HCT116 (cell line): ENCODE data around the gene C17orf67. TPM values are rescaled to one million over a fixed set of nuclear protein-coding genes. Genes with fewer than 3 reads are reported as not detected.

ENCODE experiments used
- ATAC-seq: fragments of 200-7000 bp; cut with Tn5 transposase; 2 replicates; pipeline ENCODE4 v1.9.1; 2020; ENCODE audit warnings: mild to moderate bottlenecking, moderate library complexity
- BruUV-seq: library from RNA; stranded (reverse); fragments of 400-500 nt; replicated peaks from 2 replicates; lab custom pipeline; 2021; lab: Mats Ljungman, UMichigan
- CTCF ChIA-PET: fragments of 300-600 bp; sonication (Branson Sonifier 250); formaldehyde crosslinking; loops from one replicate; lab custom pipeline; 2021; ENCODE audit warnings: antibody characterized with exemption; lab: Charles Lee
- POLR2A ChIA-PET: fragments of 300-600, 350-600 bp; sonication (Branson Sonifier 250); formaldehyde crosslinking; loops from one replicate; lab custom pipeline; 2021; ENCODE audit warnings: antibody characterized with exemption; lab: Charles Lee
- RAD21 ChIA-PET, 2 experiments: fragments of 300-600 bp; sonication (Branson Sonifier 250); formaldehyde crosslinking; loops; one replicate each; lab custom pipeline; 2023; ENCODE audit warnings: low total read pairs in 2 of 2; ENCODE audit not compliant: uncharacterized antibody in 2 of 2, unreplicated experiment in 2 of 2, low non-redundant PET in 1 of 2; lab: Charles Lee
- DNase-seq: peaks from one replicate; pipeline ENCODE4 v3.0.0-alpha.2; 2010; ENCODE audit warnings: low read depth, low spot score
- H2AFZ ChIP-seq: fragments of 200-600 bp; shearing (Covaris generic), sonication (generic); 2 replicates; pipeline ENCODE4 v1.6.1; 2017; ENCODE audit warnings: low read depth, mixed run types, mixed read lengths, antibody characterized with exemption, low read length; ENCODE audit not compliant: poor library complexity, severe bottlenecking
- H3K27ac ChIP-seq: 2 replicates; pipeline ENCODE4 v1.5.1; 2012; ENCODE audit warnings: low read depth, low read length
- H3K27me3 ChIP-seq: fragments of 200-600 bp; sonication (generic); 2 replicates; pipeline ENCODE4 v1.6.1; 2016; ENCODE audit warnings: mixed run types, low read length, mixed read lengths; ENCODE audit not compliant: insufficient read depth
- H3K36me3 ChIP-seq, 2 experiments: fragments of 200-500 bp in 1 of 2; fragments of 200-600 bp in 1 of 2; sonication (Bioruptor generic) in 1 of 2; sonication (generic) in 1 of 2; 2 replicates each; pipeline versions ENCODE4 v1.5.1 to v1.6.1; 2014 to 2016; ENCODE audit warnings: low read length in 2 of 2, inconsistent platforms in 1 of 2, mixed read lengths in 1 of 2, mixed run types in 1 of 2; ENCODE audit not compliant: insufficient read depth in 2 of 2, control insufficient read depth in 1 of 2
- H3K4me1 ChIP-seq, 2 experiments: fragments of 200-600 bp in 1 of 2; sonication (generic) in 1 of 2; 2 replicates each; pipeline versions ENCODE4 v1.5.1 to v1.6.1; 2012 to 2017; ENCODE audit warnings: low read length in 2 of 2, inconsistent platforms in 1 of 2, mild to moderate bottlenecking in 1 of 2, mixed read lengths in 1 of 2, mixed run types in 1 of 2, moderate library complexity in 1 of 2; ENCODE audit not compliant: insufficient read depth in 2 of 2, control insufficient read depth in 1 of 2
- H3K4me2 ChIP-seq: fragments of 200-600 bp; sonication (generic); 2 replicates; pipeline ENCODE4 v1.6.1; 2017; ENCODE audit warnings: mixed run types, low read length, mixed read lengths
- H3K4me3 ChIP-seq, 2 experiments: fragments of 200-600 bp in 1 of 2; sonication (generic) in 1 of 2; replicated peaks in 1 of 2; 2 replicates each; pipeline ENCODE4 v1.5.1; 2011 to 2016; ENCODE audit warnings: low read length in 2 of 2, control low read depth in 1 of 2, low read depth in 1 of 2, mild to moderate bottlenecking in 1 of 2, mixed read lengths in 1 of 2, mixed run types in 1 of 2
- H3K79me2 ChIP-seq: fragments of 200-600 bp; sonication (generic); 2 replicates; pipeline ENCODE4 v1.6.1; 2017; ENCODE audit warnings: mild to moderate bottlenecking, mixed run types, low read length, moderate library complexity, mixed read lengths; ENCODE audit not compliant: insufficient read depth
- H3K9ac ChIP-seq: fragments of 200-600 bp; sonication (generic); 2 replicates; pipeline ENCODE4 v1.6.1; 2016; ENCODE audit warnings: low read length, mixed read lengths
- H3K9me2 ChIP-seq: fragments of 200-600 bp; sonication (generic), shearing (Covaris generic); 2 replicates; pipeline ENCODE4 v1.6.1; 2017; ENCODE audit warnings: mixed run types, mild to moderate bottlenecking, moderate library complexity; ENCODE audit not compliant: insufficient read depth
- H3K9me3 ChIP-seq, 2 experiments: fragments of 200-500 bp in 1 of 2; fragments of 200-600 bp in 1 of 2; sonication (Bioruptor generic) in 1 of 2; sonication (generic) in 1 of 2; 2 replicates each; pipeline ENCODE4 v1.6.1; 2014 to 2017; ENCODE audit warnings: low read length in 2 of 2, mixed read lengths in 2 of 2, inconsistent platforms in 1 of 2, low read depth in 1 of 2, mild to moderate bottlenecking in 1 of 2, mixed run types in 1 of 2, moderate library complexity in 1 of 2; ENCODE audit not compliant: control insufficient read depth in 1 of 2, insufficient read depth in 1 of 2
- H4K20me1 ChIP-seq: fragments of 200-600 bp; sonication (generic), shearing (Covaris generic); 2 replicates; pipeline ENCODE4 v1.6.1; 2017; ENCODE audit warnings: mixed run types, mild to moderate bottlenecking, moderate library complexity; ENCODE audit not compliant: insufficient read depth
- ATF3 ChIP-seq: IDR thresholded peaks from 2 replicates; pipeline ENCODE4 v1.6.1; 2012
- EZH2 ChIP-seq: fragments of 200-600 bp; sonication (generic); IDR thresholded peaks from 2 replicates; pipeline ENCODE4 v1.6.1; 2017; ENCODE audit warnings: antibody characterized with exemption, mixed run types
- EZH2phosphoT487 ChIP-seq: fragments of 200-600 bp; IDR thresholded peaks from 2 replicates; pipeline ENCODE4 v1.6.1; 2018; ENCODE audit warnings: antibody characterized with exemption, borderline replicate concordance
- FOSL1 ChIP-seq: IDR thresholded peaks from 2 replicates; pipeline ENCODE4 v1.6.1; 2012; ENCODE audit warnings: low read depth
- JUND ChIP-seq: IDR thresholded peaks from 2 replicates; pipeline ENCODE4 v1.6.1; 2012
- POLR2A ChIP-seq: IDR thresholded peaks from 2 replicates; pipeline ENCODE4 v1.7.0; 2011; ENCODE audit warnings: borderline replicate concordance; ENCODE audit not compliant: insufficient read depth, insufficient read length; ENCODE audit errors: extremely low read depth
- POLR2AphosphoS5 ChIP-seq: IDR thresholded peaks from 2 replicates; pipeline ENCODE4 v1.6.1; 2011; ENCODE audit warnings: mild to moderate bottlenecking, low read depth, low read length, moderate library complexity
- YY1 ChIP-seq: IDR thresholded peaks from 2 replicates; pipeline ENCODE4 v1.6.1; 2011; ENCODE audit warnings: low read length, low read depth, moderate library complexity, mild to moderate bottlenecking; ENCODE audit not compliant: insufficient replicate concordance; ENCODE audit errors: extremely low read depth
- intact Hi-C: fragments of 100-400 bp; cut with micrococcal nuclease; formaldehyde crosslinking; loops from 2 replicates; pipeline ENCODE4 v1.10.0; 2022
- total RNA-seq: library from RNA; stranded (reverse); gene quantifications from one replicate; pipeline ENCODE4 v1.2.1, GENCODE V29; 2021; ENCODE audit not compliant: unreplicated experiment
- TF ChIP-seq, protein P1 (sequence below): IDR thresholded peaks from 2 replicates; pipeline ENCODE4 v1.6.1; 2012; ENCODE audit warnings: low read depth

The C17orf67 gene
- total RNA-seq, 1 experiment from 2014 or later: 0.84 TPM

DNA sequence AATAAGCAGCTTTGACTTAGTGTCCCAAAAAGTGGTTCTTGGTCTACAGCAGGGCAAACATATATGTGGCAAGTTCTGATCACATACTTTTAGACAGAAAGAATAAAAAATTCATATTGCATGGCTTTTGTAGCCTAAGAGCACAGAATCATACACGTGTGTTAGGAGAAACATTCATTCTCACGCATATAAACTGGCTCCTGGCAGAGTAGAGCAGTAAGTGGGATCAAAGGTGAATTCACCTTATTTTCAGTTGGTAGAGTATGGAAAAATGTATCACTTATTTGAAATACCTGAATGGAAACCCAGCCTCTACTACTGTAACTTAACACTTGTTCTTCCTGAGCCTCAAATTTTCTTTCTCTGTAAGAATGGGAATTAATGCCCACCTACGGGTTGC lies 35.0 kb upstream of the C17orf67 start:
- H4K20me1 ChIP-seq: no peaks in the 10 kb centered on the region
- H2AFZ ChIP-seq: no peak overlapping the region
- ATAC-seq (no peak), DNase-seq (no peak)
- BruUV-seq: no TSS peak
- ChIA-PET POLR2A (no interaction called here), CTCF (no interaction called here), RAD21 (no interaction called here)
- no peak overlapping the region for H3K4me3 ChIP-seq
- no peak overlapping the region for H3K4me2 ChIP-seq
- intact Hi-C loops: no loop called here
- H3K9ac ChIP-seq: no peak overlapping the region
- H3K9me3 ChIP-seq: no peaks in the 10 kb centered on the region
- H3K4me1 ChIP-seq: no peaks in the 10 kb centered on the region
- no peaks in the 10 kb centered on the region for H3K9me2 ChIP-seq
- TF ChIP-seq EZH2 (no peak), POLR2AphosphoS5 (no peak), YY1 (no peak), ATF3 (no peak), JUND (no peak), EZH2phosphoT487 (no peak), POLR2A (no peak), FOSL1 (no peak)
- TF ChIP-seq, protein P1, sequence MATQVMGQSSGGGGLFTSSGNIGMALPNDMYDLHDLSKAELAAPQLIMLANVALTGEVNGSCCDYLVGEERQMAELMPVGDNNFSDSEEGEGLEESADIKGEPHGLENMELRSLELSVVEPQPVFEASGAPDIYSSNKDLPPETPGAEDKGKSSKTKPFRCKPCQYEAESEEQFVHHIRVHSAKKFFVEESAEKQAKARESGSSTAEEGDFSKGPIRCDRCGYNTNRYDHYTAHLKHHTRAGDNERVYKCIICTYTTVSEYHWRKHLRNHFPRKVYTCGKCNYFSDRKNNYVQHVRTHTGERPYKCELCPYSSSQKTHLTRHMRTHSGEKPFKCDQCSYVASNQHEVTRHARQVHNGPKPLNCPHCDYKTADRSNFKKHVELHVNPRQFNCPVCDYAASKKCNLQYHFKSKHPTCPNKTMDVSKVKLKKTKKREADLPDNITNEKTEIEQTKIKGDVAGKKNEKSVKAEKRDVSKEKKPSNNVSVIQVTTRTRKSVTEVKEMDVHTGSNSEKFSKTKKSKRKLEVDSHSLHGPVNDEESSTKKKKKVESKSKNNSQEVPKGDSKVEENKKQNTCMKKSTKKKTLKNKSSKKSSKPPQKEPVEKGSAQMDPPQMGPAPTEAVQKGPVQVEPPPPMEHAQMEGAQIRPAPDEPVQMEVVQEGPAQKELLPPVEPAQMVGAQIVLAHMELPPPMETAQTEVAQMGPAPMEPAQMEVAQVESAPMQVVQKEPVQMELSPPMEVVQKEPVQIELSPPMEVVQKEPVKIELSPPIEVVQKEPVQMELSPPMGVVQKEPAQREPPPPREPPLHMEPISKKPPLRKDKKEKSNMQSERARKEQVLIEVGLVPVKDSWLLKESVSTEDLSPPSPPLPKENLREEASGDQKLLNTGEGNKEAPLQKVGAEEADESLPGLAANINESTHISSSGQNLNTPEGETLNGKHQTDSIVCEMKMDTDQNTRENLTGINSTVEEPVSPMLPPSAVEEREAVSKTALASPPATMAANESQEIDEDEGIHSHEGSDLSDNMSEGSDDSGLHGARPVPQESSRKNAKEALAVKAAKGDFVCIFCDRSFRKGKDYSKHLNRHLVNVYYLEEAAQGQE: no peak
- H3K27ac ChIP-seq: no peak overlapping the region
- H3K36me3 ChIP-seq: no peaks in the 10 kb centered on the region
- no peaks in the 10 kb centered on the region for H3K79me2 ChIP-seq
- no peaks in the 10 kb centered on the region for H3K27me3 ChIP-seq
